HepG2 (cell line): ENCODE results near the gene SEC24A. TPM values are rescaled to one million over a fixed set of nuclear protein-coding genes. Genes with fewer than 3 reads are reported as not detected.

Experiments used
- AGO2 ChIP-seq: fragments of 200-400 bp; formaldehyde crosslinking; optimal IDR thresholded peaks from 2 replicates; pipeline ENCODE3; 2017; ENCODE audit warnings: mild to moderate bottlenecking, low read depth, low read length, moderate library complexity
- FIP1L1 ChIP-seq: fragments of 200-400 bp; formaldehyde crosslinking; IDR thresholded peaks from 2 replicates; pipeline ENCODE4 v1.6.1; 2018; ENCODE audit warnings: low read depth, mild to moderate bottlenecking, low read length, moderate library complexity, borderline replicate concordance; ENCODE audit not compliant: insufficient read depth
- IKZF1 ChIP-seq: fragments of 450-650 bp; IDR thresholded peaks from 2 replicates; pipeline ENCODE4 v1.7.1; 2016
- SMARCC2 ChIP-seq: fragments of 450-650 bp; IDR thresholded peaks from 2 replicates; pipeline ENCODE4 v1.6.1; 2017; ENCODE audit warnings: antibody characterized with exemption, mild to moderate bottlenecking
- SNAPC2 ChIP-seq: sonication (generic); formaldehyde crosslinking; IDR thresholded peaks from 2 replicates; pipeline ENCODE4 v1.8.1; 2022; ENCODE audit warnings: mild to moderate bottlenecking, missing genetic modification reagents
- SOX13 ChIP-seq, 3 experiments: fragments of 450-650 bp in 1 of 3; sonication (generic) in 1 of 3; formaldehyde crosslinking in 1 of 3; IDR thresholded peaks in 2 of 3; conservative IDR thresholded peaks in 1 of 3; 2 replicates each; pipeline versions ENCODE4 v1.5.0 to v1.6.1; 2016 to 2020; ENCODE audit warnings: antibody characterized with exemption in 1 of 3, mild to moderate bottlenecking in 1 of 3, missing compliant biosample characterization in 1 of 3, missing genetic modification reagents in 1 of 3, moderate library complexity in 1 of 3
- TBX3 ChIP-seq: fragments of 450-650 bp; IDR thresholded peaks from 2 replicates; pipeline ENCODE4 v1.6.1; 2017; ENCODE audit warnings: antibody characterized with exemption, mild to moderate bottlenecking, inconsistent platforms, borderline replicate concordance
- ZNF296 ChIP-seq: sonication (generic); formaldehyde crosslinking; conservative IDR thresholded peaks from 2 replicates; pipeline ENCODE4 v1.5.0; 2020; ENCODE audit warnings: mild to moderate bottlenecking, missing genetic modification reagents
- ZNF431 ChIP-seq: sonication (generic); formaldehyde crosslinking; IDR thresholded peaks from 2 replicates; pipeline ENCODE4 v1.9.0; 2022; ENCODE audit warnings: missing genetic modification reagents, low read depth, mild to moderate bottlenecking, borderline replicate concordance
- ZNF607 ChIP-seq: sonication (generic); formaldehyde crosslinking; IDR thresholded peaks from 2 replicates; pipeline ENCODE4 v1.5.1; 2020; ENCODE audit warnings: missing genetic modification reagents, mild to moderate bottlenecking, borderline replicate concordance
- ZNF772 ChIP-seq: sonication (generic); formaldehyde crosslinking; IDR thresholded peaks from 2 replicates; pipeline ENCODE4 v1.5.0; 2020; ENCODE audit warnings: mild to moderate bottlenecking, missing genetic modification reagents
- ZSCAN31 ChIP-seq: sonication (generic); formaldehyde crosslinking; IDR thresholded peaks from 2 replicates; pipeline ENCODE4 v1.5.0; 2020; ENCODE audit warnings: low read depth, mild to moderate bottlenecking, missing genetic modification reagents
- ZZZ3 ChIP-seq: sonication (generic); formaldehyde crosslinking; IDR thresholded peaks from 2 replicates; pipeline ENCODE4 v1.4.0; 2020; ENCODE audit warnings: missing genetic modification reagents, mild to moderate bottlenecking, borderline replicate concordance
- polyA plus RNA-seq, 8 experiments: library from polyadenylated mRNA; depleted of rRNA in 3 of 8; stranded (reverse) in 7 of 8; unstranded in 1 of 8; fragments of >200 nt; fragmentation: Illumina TruSeq in 4 of 8; extraction: Trizol in 4 of 8; gene quantifications; 2 replicates each; pipeline versions ENCODE4 v1.2.1 to v1.2.3, GENCODE V29; 2011 to 2016; ENCODE audit warnings: low read depth in 4 of 8, missing spikeins in 1 of 8, mixed read lengths in 1 of 8; ENCODE audit not compliant: insufficient read depth in 1 of 8
- total RNA-seq, 5 experiments: library from RNA; depleted of rRNA; stranded (reverse); fragments of >200 nt; fragmentation: Illumina TruSeq; extraction: Trizol; gene quantifications; 2 replicates each; pipeline ENCODE4 v1.2.3, GENCODE V29; 2016; ENCODE audit warnings: low read depth in 1 of 5
- TF ChIP-seq, protein P1 (sequence below): sonication (generic); formaldehyde crosslinking; IDR thresholded peaks from 2 replicates; pipeline ENCODE4 v1.4.0; 2020; ENCODE audit warnings: missing genetic modification reagents
- TF ChIP-seq, protein P2 (sequence below): sonication (generic); formaldehyde crosslinking; IDR thresholded peaks from 2 replicates; pipeline ENCODE4 v1.5.0; 2020; ENCODE audit warnings: missing genetic modification reagents
- TF ChIP-seq, protein P3 (sequence below): sonication (generic); formaldehyde crosslinking; IDR thresholded peaks from 2 replicates; pipeline ENCODE4 v1.5.0; 2020; ENCODE audit warnings: mild to moderate bottlenecking, missing genetic modification reagents, borderline replicate concordance
- TF ChIP-seq, protein P4 (sequence below): sonication (generic); formaldehyde crosslinking; IDR thresholded peaks from 2 replicates; pipeline ENCODE4 v1.5.0; 2020; ENCODE audit warnings: missing genetic modification reagents
- TF ChIP-seq, protein P5 (sequence below), 2 experiments: sonication (generic) in 1 of 2; formaldehyde crosslinking in 1 of 2; IDR thresholded peaks; 2 replicates each; pipeline versions ENCODE4 v1.5.1 to v1.6.1; 2011 to 2020; ENCODE audit warnings: borderline replicate concordance in 1 of 2, low read depth in 1 of 2, low read length in 1 of 2, mild to moderate bottlenecking in 1 of 2, missing genetic modification reagents in 1 of 2, moderate library complexity in 1 of 2

The SEC24A gene
- total and polyA plus RNA-seq, 2 of the 13 experiments (the other 11 are each of a cell fraction or from before 2014, with no cell fraction given): 30.5 to 56.8 TPM

DNA sequence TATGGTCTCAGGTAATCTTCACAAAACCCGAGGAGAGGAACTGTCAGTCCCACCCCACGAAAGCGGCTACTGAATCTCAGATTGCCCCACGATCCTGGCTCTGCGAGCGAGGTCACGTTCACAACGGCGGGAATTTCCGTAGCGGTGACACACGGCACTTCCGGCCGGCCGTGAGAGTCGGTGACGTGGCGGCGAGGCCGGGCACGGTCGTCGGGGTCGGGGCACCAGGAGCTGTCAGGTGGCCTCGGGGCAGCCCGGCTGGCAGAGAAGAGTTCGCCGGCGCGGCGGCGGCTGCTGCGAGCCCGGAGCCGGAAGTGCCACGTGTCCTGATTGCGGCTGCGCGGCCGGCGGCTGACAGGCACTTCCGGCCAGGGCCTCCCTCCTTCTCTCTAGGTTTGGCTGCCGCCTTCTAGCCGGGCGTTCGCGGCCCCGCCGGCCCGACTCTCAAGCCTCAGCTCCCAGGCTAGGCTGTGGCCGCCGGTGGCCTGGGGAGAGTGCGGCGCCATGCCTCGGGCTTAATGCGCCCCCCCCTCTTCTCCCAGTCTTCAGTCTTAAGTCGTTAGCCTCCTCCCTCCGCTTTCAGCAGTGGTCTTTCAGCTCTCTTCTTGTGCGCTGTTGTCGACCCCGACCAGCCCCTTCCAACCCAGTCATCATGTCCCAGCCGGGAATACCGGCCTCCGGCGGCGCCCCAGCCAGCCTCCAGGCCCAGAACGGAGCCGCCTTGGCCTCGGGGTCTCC lies at the start of gene SEC24A (continued):
- TF ChIP-seq SOX13 (IDR thresholded peaks at IDR 0.05): no peak
- TF ChIP-seq SOX13 (CRISPR knock-in tag; conservative IDR thresholded peaks at IDR 0.05 in 1 of 2, IDR thresholded peaks at IDR 0.05 in 1 of 2): peak in 1 of 2 experiments; percentile 68; a peak in 1 of 4 replicates
- TF ChIP-seq, protein P1, sequence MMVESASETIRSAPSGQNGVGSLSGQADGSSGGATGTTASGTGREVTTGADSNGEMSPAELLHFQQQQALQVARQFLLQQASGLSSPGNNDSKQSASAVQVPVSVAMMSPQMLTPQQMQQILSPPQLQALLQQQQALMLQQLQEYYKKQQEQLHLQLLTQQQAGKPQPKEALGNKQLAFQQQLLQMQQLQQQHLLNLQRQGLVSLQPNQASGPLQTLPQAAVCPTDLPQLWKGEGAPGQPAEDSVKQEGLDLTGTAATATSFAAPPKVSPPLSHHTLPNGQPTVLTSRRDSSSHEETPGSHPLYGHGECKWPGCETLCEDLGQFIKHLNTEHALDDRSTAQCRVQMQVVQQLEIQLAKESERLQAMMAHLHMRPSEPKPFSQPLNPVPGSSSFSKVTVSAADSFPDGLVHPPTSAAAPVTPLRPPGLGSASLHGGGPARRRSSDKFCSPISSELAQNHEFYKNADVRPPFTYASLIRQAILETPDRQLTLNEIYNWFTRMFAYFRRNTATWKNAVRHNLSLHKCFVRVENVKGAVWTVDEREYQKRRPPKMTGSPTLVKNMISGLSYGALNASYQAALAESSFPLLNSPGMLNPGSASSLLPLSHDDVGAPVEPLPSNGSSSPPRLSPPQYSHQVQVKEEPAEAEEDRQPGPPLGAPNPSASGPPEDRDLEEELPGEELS (CRISPR knock-in tag): peak; percentile 56
- TF ChIP-seq, protein P2, sequence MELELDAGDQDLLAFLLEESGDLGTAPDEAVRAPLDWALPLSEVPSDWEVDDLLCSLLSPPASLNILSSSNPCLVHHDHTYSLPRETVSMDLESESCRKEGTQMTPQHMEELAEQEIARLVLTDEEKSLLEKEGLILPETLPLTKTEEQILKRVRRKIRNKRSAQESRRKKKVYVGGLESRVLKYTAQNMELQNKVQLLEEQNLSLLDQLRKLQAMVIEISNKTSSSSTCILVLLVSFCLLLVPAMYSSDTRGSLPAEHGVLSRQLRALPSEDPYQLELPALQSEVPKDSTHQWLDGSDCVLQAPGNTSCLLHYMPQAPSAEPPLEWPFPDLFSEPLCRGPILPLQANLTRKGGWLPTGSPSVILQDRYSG (CRISPR knock-in tag): peak; percentile 30; the same call in 1 of the 2 replicates
- no peak; the same call in 1 of the 2 replicates for TF ChIP-seq FIP1L1
- no peak for TF ChIP-seq SMARCC2
- TF ChIP-seq, protein P3, sequence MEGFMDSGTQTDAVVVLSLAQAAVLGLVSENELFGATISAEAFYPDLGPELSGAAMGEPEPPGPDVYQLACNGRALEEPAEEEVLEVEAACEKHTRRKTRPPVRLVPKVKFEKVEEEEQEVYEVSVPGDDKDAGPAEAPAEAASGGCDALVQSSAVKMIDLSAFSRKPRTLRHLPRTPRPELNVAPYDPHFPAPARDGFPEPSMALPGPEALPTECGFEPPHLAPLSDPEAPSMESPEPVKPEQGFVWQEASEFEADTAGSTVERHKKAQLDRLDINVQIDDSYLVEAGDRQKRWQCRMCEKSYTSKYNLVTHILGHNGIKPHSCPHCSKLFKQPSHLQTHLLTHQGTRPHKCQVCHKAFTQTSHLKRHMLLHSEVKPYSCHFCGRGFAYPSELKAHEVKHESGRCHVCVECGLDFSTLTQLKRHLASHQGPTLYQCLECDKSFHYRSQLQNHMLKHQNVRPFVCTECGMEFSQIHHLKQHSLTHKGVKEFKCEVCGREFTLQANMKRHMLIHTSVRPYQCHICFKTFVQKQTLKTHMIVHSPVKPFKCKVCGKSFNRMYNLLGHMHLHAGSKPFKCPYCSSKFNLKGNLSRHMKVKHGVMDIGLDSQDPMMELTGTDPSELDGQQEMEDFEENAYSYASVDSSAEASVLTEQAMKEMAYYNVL: peak; percentile 85
- TF ChIP-seq ZNF772 (CRISPR knock-in tag): peak; percentile 86
- TF ChIP-seq ZSCAN31 (CRISPR knock-in tag): peak; percentile 85
- peak; percentile 90 for TF ChIP-seq AGO2
- no peak for TF ChIP-seq IKZF1
- peak; percentile 99 for TF ChIP-seq ZNF607 (CRISPR knock-in tag)
- TF ChIP-seq, protein P4, sequence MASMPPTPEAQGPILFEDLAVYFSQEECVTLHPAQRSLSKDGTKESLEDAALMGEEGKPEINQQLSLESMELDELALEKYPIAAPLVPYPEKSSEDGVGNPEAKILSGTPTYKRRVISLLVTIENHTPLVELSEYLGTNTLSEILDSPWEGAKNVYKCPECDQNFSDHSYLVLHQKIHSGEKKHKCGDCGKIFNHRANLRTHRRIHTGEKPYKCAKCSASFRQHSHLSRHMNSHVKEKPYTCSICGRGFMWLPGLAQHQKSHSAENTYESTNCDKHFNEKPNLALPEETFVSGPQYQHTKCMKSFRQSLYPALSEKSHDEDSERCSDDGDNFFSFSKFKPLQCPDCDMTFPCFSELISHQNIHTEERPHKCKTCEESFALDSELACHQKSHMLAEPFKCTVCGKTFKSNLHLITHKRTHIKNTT (CRISPR knock-in tag): no peak
- peak; percentile 88 for TF ChIP-seq ZNF431 (CRISPR knock-in tag)
- TF ChIP-seq ZZZ3 (CRISPR knock-in tag): no peak
- TF ChIP-seq, protein P5, sequence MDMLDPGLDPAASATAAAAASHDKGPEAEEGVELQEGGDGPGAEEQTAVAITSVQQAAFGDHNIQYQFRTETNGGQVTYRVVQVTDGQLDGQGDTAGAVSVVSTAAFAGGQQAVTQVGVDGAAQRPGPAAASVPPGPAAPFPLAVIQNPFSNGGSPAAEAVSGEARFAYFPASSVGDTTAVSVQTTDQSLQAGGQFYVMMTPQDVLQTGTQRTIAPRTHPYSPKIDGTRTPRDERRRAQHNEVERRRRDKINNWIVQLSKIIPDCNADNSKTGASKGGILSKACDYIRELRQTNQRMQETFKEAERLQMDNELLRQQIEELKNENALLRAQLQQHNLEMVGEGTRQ (IDR thresholded peaks at IDR 0.05; ENCODE audit: low read depth, low read length): peak; percentile 57
- TF ChIP-seq, protein P5 (CRISPR knock-in tag; IDR thresholded peaks at IDR 0.05; ENCODE audit: borderline replicate concordance): peak; percentile 70
- no peak; the same call in 1 of the 2 replicates for TF ChIP-seq TBX3
- TF ChIP-seq ZNF296 (CRISPR knock-in tag): no peak
- TF ChIP-seq SNAPC2 (CRISPR knock-in tag): peak; percentile 92; the same call in 1 of the 2 replicates
